ENCODE measurements around the gene AKR1B1. TPM values are rescaled to one million over a fixed set of nuclear protein-coding genes. Genes with fewer than 3 reads are reported as not detected.

The AKR1B1 gene
- total RNA-seq, 1 donor, result 85.8 TPM

- Histone ChIP-seq H3K4me2 (ENCODE audit: insufficient read depth, low read length) (no peak overlapping the region), H4K20me1 (ENCODE audit: insufficient read depth, low read length) (no peaks in the 10 kb centered on the region), H3K36me3 (ENCODE audit: insufficient read depth, low read length) (no peaks in the 10 kb centered on the region), H2AFZ (ENCODE audit: low read length) (no peak overlapping the region), H3K4me1 (ENCODE audit: insufficient read depth, low read length) (peaks cover 26% of the 10 kb centered on the region), H3K27me3 (ENCODE audit: insufficient read depth, low read length) (no peaks in the 10 kb centered on the region), H3K27ac (ENCODE audit: low read depth, low read length) (no peak overlapping the region), H3K79me2 (ENCODE audit: insufficient read depth, low read length) (peaks cover 2% of the 10 kb centered on the region), H3K4me3 (ENCODE audit: insufficient read depth, low read length) (no peak overlapping the region), H3K9me3 (ENCODE audit: low read depth, low read length) (no peaks in the 10 kb centered on the region)
- TF ChIP-seq CTCF (IDR thresholded peaks at IDR 0.05; ENCODE audit: extremely low read depth, low read depth, low read length), result no peak
- no peak for DNase-seq (ENCODE audit: insufficient read length, low spot score, missing footprints)
Observed at GRCh38 chr7:134463751-134464150, 4.9 kb upstream of the AKR1B1 start.

GRCh38 chr7:134462337-134462925 is 3.5 kb upstream of the AKR1B1 start:
- no peak for TF ChIP-seq CTCF (IDR thresholded peaks at IDR 0.05; ENCODE audit: extremely low read depth, low read depth, low read length)
- Histone ChIP-seq H3K4me1 (ENCODE audit: insufficient read depth, low read length) (peaks cover 30% of the 10 kb centered on the region), H3K36me3 (ENCODE audit: insufficient read depth, low read length) (no peaks in the 10 kb centered on the region), H2AFZ (ENCODE audit: low read length) (peak overlapping the region; percentile 44), H3K27ac (ENCODE audit: low read depth, low read length) (peak overlapping the region; percentile 58), H3K9me3 (ENCODE audit: low read depth, low read length) (no peaks in the 10 kb centered on the region), H3K79me2 (ENCODE audit: insufficient read depth, low read length) (peaks cover 15% of the 10 kb centered on the region), H4K20me1 (ENCODE audit: insufficient read depth, low read length) (no peaks in the 10 kb centered on the region), H3K27me3 (ENCODE audit: insufficient read depth, low read length) (no peaks in the 10 kb centered on the region), H3K4me3 (ENCODE audit: insufficient read depth, low read length) (no peak overlapping the region), H3K4me2 (ENCODE audit: insufficient read depth, low read length) (peak overlapping the region; percentile 11)
- peak; percentile 92 for DNase-seq (ENCODE audit: insufficient read length, low spot score, missing footprints)

- Histone ChIP-seq H4K20me1 (ENCODE audit: insufficient read depth, low read length) (no peaks in the 10 kb centered on the region), H3K4me3 (ENCODE audit: insufficient read depth, low read length) (no peak overlapping the region), H3K36me3 (ENCODE audit: insufficient read depth, low read length) (peaks cover under 1% of the 10 kb centered on the region), H3K27ac (ENCODE audit: low read depth, low read length) (peak overlapping the region; percentile 58), H3K4me2 (ENCODE audit: insufficient read depth, low read length) (peak overlapping the region; percentile 11), H2AFZ (ENCODE audit: low read length) (no peak overlapping the region), H3K27me3 (ENCODE audit: insufficient read depth, low read length) (no peaks in the 10 kb centered on the region), H3K9me3 (ENCODE audit: low read depth, low read length) (no peaks in the 10 kb centered on the region), H3K79me2 (ENCODE audit: insufficient read depth, low read length) (peaks cover 19% of the 10 kb centered on the region), H3K4me1 (ENCODE audit: insufficient read depth, low read length) (peaks cover 30% of the 10 kb centered on the region)
- no peak for TF ChIP-seq CTCF (IDR thresholded peaks at IDR 0.05; ENCODE audit: extremely low read depth, low read depth, low read length)
- no peak for DNase-seq (ENCODE audit: insufficient read length, low spot score, missing footprints)
Observed at GRCh38 chr7:134461916-134462315, 3.0 kb upstream of the AKR1B1 start.

GRCh38 chr7:134459981-134460380 is 1.1 kb upstream of the AKR1B1 start:
- Histone ChIP-seq H2AFZ (ENCODE audit: low read length) (peak overlapping the region; percentile 80), H3K4me3 (ENCODE audit: insufficient read depth, low read length) (no peak overlapping the region), H4K20me1 (ENCODE audit: insufficient read depth, low read length) (no peaks in the 10 kb centered on the region), H3K79me2 (ENCODE audit: insufficient read depth, low read length) (peaks cover 32% of the 10 kb centered on the region), H3K36me3 (ENCODE audit: insufficient read depth, low read length) (peaks cover 6% of the 10 kb centered on the region), H3K9me3 (ENCODE audit: low read depth, low read length) (no peaks in the 10 kb centered on the region), H3K27ac (ENCODE audit: low read depth, low read length) (peak overlapping the region; percentile 44), H3K4me1 (ENCODE audit: insufficient read depth, low read length) (peaks cover 30% of the 10 kb centered on the region), H3K27me3 (ENCODE audit: insufficient read depth, low read length) (no peaks in the 10 kb centered on the region), H3K4me2 (ENCODE audit: insufficient read depth, low read length) (peak overlapping the region; percentile 82)
- TF ChIP-seq CTCF (IDR thresholded peaks at IDR 0.05; ENCODE audit: extremely low read depth, low read depth, low read length), result no peak
- DNase-seq (ENCODE audit: insufficient read length, low spot score, missing footprints), result no peak
